Cardiac septum (tissue), 1 donor: ENCODE measurements around the gene SLC13A5. TPM values are rescaled to one million over a fixed set of nuclear protein-coding genes. Genes with fewer than 3 reads are reported as not detected.
"Not testable (repeated sequence)": the region's sequence is repeated elsewhere in the genome, so short reads cannot be mapped to it uniquely, and the experiment has no call there.

Experiments used
- DNase-seq: peaks from one replicate; pipeline ENCODE4 v3.0.0-alpha.2; 2020; ENCODE audit warnings: low spot score
- intact Hi-C: fragments of 100-400 bp; cut with DNase I; formaldehyde crosslinking; loops from one replicate; pipeline ENCODE4 v1.14.0; 2022
- total RNA-seq: library from RNA; stranded (reverse); fragmentation: NEBNext Ultra II Directional; extraction: Animal tissue kit (Norgen Biotek cat#: 25700); gene quantifications from one replicate; pipeline ENCODE4 v1.2.1, GENCODE V29; 2021
- donor health status: DM: no; HTN: no; CAD: no.

SLC13A5 gene
- total RNA-seq, 1 donor from 2014 or later: 0.11 TPM

DNA sequence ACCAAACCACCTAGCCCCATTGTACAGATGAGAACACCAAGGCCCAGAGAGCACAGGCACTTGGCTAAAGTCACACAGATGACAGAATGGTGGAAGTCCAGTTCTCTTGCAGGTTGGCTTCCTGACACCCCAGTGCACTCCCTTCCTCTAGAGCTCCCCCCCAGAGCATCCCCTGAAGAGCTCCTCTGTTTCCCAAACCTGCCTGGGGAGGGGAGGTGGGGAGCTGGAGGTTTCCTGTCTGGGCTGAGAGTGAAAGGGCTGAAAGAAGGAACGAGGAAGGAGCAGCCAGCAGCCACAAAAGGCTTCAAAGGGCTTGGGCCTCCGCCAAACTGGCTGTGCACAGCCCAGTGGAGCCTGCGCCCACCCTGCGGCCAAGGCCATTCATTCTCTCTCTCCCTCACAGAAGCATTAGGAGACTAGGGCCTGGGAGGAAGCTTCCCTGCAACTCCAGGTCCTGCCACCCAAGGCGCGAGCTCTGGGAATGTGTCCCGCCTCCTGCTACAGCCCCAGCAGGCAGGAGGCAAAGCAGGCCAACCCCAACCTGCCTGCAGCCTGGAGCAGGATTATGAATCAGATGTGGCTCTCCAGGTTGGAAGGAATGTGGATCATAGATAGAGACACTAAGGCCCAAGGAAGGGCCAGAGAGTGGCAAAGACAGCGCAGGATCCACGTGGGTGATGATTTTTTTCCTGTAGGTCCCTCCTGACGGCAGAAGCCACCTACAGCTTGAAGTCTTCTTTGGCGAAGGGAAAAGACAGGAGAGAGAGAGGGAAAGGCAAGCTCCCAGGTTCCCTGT lies 913 bp downstream of the SLC13A5 start:
- peak; percentile 41 for DNase-seq
- intact Hi-C loops: no loop called here

DNA sequence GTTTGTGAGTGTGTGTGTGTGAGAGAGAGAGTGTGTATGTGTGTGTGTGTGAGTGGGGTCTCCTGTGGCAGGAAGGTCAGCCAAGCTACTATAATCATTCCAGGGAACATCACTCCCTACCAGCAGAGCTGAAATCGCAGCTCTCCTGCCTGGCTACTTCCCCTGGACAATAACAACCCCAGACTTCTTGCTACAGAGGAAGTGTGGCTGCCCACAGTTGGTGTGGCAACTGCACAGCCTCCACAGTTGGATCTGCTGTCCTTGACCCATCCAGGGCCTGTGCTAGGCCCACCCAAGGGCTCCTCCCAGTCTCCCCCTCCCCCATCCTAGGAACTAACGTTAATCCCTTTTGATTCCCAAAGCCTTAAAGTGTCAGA lies 1.5 kb downstream of the SLC13A5 start:
- intact Hi-C loops: no loop called here
- peak; percentile 46 for DNase-seq

DNA sequence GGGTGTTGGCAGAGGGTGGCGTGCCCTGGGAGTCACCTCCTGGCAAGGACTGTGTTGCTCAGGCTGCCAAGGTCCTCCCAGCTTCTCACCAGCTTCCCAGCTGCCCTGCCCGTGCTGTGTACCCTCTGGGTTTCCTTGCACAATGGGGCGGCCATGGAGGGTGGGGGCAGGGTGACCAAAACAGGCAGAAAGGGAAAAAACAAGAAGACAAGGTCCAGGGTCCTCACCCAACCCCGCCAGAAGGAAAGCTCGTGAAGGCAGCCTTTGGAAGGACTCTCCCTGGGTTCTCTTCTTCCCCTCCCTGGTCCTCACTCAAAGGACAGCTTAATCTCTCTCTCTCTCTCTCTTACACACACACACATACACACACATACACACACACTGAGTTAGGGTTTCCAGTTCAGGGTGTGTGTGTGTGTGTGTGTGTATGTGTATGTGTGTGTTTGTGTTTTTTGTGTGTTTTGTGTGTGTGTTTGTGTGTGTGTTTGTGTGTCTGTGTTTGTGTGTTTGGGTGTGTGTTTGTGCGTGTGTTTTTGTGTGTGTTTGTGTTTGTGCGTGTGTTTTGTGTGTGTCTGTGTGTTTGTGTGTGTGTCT lies 2.0 kb downstream of the SLC13A5 start:
- intact Hi-C loops: no loop called here
- DNase-seq: peak; percentile 57

DNA sequence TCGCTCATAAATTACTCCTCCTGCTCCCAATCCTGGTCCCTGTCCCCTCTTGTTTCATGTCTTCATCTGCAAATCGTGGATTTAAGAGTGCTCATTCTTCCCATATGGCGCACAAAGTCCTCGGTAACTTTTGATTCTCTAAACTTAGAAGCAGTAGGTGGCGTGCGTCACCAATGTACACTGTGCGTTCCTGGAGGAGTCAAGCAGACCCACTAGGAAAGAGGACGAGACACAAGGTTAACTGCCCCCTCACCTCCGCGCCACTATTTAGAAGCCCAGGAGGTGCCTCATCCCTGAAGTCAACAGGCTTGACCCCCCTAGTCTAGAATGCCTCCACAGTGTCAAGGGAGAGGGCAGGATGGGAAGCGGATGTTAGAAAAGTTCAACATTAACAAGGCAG lies 2.9 kb downstream of the SLC13A5 start:
- intact Hi-C loops: no loop called here

DNA sequence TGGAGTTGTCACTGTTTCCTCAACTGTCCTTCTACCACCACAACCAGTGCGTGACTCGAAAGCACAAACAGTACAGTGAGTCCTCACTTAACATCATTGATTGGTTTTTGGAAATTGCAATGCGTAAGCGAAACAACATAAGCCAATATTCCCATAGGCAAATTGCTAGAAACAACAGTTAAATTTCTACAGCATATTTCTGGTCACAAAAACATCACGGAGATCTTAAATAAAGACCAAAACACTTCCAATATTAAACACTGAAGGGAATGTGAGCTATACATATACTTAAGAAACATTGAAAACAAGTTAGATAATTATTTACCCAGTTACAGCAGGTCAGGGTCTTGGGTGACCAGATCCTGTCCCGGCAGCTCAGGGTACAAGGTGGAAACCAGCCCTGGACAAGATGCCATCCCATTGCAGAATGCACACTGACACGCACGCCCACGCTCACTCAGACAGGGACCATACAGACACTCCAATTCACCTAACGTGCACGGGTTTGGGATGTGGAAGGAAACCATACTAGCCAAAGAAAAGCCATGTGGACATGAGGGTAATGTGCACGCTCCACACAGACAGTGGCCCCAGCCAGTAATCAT lies 4.7 kb downstream of the SLC13A5 start:
- intact Hi-C loops: no loop called here
- no peak for DNase-seq

More for the DNA sequence above, 2.9 kb downstream of the SLC13A5 start:
- no peak for DNase-seq

DNA sequence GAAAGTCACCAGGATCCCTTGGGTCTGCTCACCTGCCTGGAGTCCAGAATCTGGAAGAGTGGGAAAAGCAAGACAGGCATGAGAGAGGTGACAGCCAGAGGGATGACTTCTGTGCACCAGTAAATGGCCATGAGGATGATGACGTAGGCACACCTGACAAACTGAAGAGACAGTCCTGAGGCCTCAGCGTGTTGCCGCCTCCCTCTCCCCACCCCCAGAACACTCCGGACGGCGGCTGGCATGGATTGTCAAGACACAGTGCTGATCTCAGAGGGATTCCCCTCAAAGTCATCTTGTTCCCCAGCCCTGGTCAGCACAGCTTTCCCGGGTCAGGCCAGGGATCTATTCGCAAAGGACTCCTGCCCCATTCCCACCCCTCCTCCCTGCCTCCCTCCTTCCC lies 6.2 kb downstream of the SLC13A5 start:
- no peak for DNase-seq
- intact Hi-C loops: no loop called here

DNA sequence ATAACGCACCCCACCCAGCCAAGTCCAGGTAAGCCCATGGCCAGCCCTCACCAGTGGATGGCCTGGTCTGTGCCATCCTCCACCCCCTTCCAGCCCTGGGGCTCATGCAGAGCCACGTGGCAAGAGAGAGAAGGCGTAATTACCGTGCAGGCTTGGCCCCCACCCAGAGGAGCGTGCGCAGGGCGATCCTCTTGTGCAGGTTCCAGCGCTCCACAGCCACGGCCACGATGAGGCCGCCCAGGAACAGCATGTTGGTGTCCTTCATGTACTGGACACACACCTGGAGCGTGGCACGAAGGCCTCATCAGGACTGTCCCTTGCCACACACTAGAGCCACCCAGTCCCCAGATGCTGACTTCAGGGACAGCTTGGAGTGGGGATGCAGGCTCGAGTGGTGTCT lies 6.7 kb downstream of the SLC13A5 start:
- intact Hi-C loops: no loop called here

DNA sequence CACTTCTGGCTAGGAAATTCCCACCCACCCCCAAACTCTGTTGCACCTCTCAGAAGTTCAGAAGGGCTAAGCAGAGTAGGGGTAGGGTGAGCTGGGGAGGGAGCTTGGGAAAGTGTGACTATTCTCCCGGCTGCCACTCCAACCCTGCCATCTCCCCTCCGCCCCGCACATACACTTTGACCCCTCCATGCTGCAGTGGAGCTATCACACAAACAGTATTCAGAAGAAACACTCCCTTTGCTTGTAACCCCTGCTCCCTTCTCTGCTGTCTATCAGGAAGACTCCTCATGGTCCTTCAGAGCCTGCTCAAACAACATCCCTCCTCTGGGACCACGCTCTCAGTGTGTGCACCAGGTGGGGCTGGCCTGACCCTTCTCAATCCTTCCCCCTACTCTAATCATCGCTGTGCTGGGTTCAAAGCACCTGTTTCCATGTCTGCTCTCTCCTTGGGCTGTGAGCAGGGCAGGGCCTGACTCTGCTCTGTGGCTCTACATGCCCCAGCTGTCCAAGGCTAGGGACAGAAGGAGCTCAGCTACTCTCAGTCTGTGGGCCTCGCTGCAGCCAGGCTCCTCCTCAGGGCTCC lies 8.6 kb downstream of the SLC13A5 start:
- intact Hi-C loops: no loop called here

More for the DNA sequence above, 6.7 kb downstream of the SLC13A5 start:
- peak; percentile 66 for DNase-seq

DNA sequence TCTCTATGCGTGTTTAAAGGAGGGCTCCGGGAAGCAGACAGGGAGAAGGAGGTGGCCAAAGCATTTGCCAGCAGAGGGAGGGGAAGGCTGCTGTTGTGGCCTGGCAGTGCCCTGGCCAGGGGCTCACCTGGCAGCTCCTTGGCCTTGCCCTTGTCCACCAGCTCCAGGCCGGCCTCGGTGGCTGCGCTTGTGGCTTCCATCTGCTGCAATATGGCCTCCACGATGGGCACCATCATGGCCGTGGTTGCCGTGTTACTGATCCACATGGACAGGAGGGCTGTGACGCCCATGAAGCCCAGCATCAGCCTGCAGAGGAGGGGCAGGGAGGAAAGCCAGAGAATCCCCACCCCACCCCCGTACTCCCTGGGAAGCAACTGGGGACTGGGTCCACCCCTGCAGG lies 9.4 kb downstream of the SLC13A5 start:
- intact Hi-C loops: no loop called here
- no peak for DNase-seq

More for the DNA sequence above, 8.6 kb downstream of the SLC13A5 start:
- DNase-seq: no peak

DNA sequence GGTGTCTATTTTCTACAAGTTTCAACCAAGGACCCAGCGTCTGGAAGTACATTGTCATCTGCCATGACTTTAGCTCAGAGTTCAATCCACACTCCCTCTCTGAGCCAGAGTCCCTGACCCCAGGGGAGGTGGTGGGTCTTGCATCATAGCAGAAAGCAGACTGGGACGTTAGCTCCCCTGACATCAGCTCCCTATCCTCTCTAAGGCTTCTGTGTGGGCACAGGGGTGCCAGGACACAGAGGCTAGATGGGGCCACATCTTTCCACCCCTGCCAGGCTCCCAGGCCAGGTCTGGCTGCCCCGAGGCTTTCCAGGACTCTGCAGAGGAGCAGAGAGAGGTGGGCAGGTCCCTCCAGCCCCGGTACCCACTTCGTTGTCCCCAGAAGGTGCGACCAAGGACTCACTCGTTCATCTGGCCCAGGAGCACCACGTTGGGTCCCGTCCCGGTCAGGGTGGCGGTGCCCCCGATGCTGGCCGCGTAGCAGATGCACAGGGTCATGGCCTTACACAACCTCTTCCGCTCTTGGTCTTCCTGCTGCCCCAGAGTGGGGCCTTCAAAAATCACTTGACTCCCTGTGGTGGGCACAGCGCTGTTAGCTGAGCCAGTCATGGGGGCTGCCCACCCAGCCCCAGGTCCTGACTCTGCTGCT lies 10.5 kb downstream of the SLC13A5 start:
- DNase-seq: no peak
- intact Hi-C loops: no loop called here

DNA sequence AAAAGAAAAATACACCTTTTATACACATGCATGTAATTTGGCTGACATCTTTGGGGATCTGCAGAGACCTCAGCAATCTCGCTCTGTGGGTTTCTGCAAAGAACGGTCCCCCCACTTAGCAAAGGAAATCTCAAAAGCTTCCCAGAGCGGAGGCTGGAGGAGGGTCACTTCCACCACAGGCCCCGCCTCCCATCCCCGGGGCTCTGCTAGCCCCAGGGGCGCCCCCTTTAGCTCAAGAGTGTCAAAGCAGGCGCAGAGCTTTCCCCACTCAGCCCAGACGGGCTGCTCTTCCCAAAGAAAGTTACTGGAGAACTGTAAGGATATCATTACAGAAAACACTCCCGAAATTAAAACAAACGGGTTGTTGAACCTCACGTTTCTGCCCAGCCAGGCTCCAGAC lies 11.4 kb downstream of the SLC13A5 start:
- intact Hi-C loops: no loop called here
- DNase-seq: no peak

DNA sequence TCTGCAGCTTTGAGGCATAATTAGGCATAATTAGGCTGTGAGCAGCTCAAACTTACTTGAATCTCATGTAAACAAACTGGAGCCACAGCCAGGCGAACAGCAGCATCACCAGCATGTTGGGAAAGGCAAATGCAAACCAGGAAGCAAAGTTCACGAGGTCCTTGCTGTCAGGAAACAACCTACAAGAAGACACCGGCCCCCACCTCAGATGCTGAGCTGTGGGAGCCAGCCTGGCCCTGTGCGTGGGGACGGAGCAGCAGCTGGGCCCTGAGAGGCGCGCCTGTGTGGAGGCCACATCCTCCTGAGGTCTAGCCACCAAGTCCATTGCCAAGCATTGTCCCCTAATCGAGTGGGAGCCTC lies 12.2 kb downstream of the SLC13A5 start:
- intact Hi-C loops: no loop called here
- DNase-seq: no peak

DNA sequence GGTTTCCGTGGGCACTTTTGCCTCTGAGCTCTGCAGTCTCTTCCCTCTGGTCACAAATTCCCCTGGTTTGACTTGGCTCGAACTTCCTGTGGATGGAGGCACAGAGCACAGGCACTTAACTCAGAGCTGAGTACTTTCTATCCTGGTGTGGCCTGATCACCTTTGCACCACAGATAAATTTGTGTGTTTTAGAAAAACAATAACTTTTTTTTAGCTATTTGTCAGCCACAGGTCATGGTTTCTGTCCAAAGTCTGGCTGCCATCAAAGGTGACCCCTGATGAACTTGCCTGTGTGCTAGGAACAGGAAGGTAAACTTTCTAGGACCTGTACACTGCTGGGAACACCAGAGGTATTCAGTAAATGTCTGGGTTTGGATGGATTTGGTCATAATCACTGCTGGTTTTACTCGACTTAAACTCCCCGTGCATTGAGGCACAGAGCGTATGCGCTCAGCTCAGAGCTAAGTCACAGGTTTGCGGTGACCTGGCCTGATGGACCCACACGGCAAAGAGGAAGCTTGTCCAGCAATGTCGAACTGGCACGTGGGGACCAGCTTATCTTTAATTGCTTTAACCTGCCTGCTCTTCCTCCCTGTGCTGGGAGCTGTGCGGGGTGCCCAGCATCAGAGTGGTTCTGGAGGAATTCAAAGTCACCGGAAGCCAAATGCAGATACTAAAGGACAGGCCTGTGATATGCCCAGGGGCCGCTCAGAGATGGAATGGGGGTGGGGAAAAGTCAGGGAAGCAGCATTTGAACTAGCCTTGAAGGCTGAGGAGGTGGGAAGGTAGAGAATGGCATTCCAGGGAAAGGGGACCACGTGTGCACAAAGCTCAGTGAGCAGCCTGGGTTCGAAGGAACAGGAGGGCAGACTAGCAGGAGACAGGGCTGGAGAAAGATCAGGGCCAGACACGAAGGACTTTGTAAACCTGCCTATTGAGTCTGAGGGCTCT lies 12.9 kb downstream of the SLC13A5 start:
- DNase-seq: no peak
- intact Hi-C loops: no loop called here

DNA sequence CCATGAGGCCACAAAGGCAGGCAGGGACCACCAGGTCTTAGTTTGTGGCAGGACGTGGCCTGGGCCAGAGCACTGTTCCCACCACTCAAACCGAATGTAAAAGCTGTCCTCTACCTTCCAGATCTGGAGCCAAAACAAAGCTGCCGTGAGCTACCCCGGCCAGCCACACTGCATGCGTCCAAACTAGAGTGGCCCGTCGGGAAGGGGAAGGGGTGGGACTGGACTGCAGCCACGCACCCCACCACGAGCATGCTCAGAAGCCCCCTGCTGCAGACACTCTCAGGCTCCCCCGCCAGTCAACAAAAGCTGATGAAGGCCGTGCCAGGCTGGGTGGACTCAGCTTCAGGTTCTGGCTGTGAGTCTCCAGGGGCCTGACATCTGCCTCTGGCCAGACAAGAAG lies 15.2 kb downstream of the SLC13A5 start:
- DNase-seq: no peak
- intact Hi-C loops: no loop called here

DNA sequence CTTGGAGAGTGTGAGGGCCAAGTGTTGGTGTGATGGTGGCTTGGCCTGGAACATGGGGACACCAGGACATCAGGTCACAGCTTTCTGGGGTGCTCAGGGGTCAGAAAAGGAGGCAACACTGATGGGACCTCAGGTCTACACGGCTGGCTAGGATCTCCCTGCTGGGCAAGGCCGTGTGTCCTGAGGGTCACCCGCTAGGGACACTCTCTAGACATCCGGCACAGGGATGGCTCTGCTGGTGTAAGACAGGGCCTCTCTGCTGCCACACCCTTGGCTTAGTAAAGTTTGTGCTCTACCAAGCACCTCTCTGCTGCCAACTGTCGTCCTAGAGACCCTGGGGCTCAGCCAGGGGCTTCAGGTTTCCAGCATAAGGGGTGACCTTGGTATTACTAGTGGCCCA lies 16.3 kb downstream of the SLC13A5 start:
- DNase-seq: no peak
- intact Hi-C loops: no loop called here

DNA sequence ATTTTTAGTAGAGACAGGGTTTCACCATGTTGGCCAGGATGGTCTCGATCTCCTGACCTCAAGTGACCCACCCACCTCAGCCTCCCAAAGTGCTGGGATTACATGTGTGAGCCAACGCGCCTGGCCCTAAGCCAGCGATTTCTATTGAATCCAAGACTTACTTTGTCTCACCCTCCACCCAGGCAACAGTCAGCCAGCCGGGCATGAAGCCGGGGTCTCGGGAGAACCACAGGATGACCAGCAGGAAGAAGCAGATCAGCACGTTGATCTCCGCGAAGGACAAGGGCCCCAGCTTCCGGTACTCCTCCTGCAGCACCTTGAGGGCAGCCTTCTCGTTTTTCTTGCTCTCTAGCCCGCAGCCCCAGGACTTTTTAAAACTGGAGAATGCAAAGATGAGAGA lies 17.6 kb downstream of the SLC13A5 start:
- no peak for DNase-seq
- intact Hi-C loops: no loop called here

DNA sequence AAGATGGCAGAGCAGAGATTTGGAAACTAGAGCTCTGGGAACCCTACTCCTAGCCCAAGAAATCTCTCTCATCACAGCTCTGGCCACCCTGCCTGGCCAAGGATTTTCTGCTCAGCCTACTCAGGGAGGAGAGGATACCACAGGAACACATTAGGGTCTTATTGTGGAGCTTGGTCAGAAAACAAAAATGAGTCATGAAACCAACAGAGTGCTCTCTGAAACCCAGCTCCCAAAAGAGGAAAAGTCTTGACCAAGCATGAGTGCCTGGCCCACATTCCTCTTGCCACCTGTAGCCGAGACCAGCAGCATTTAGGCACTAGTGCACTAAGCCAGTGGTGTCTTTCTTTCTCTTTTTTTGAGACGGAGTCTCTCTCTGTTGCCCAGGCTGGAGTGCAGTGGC lies 18.1 kb downstream of the SLC13A5 start:
- no peak for DNase-seq
- intact Hi-C loops: no loop called here

DNA sequence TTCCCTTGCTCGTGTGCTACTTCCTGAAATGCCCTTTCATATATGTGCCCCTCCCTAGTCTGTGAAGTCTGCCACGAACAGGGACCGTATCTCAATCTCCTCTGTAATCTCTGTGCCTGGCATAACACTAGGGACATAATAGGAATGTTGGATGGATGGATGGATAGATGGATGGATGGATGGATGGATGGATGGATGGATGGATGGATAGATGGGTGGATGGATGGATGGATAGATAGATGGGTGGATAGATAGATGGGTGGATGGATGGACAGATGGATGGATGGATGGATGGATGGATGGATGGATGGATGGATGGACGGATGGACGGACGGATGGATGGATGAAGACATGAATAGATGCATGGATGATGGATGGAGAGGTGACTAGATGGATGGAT lies 21.2 kb downstream of the SLC13A5 start:
- DNase-seq, intact Hi-C loops: not testable (repeated sequence)

DNA sequence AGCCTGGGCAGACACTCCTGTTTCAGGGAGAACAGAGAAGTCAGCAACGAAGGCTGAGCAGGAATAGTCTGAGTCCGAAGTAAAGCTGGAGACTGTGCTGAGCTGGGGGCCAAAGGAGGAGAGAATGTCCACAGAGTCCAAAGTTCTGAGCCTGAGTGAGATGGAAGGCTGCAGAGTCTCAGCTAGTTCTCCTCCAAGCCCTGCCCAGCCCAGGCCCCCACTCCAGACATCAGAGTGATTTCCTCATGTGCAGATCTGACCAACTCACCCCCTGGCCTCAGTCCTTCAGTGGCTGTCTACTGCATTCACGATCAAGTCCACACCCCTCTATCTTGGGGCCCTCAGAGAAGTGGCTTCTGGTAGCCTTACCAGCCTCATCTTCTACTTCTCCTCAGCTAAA lies 21.6 kb downstream of the SLC13A5 start:
- DNase-seq: no peak
- intact Hi-C loops: no loop called here
